Inflammatory macrophage treated with lipopolysaccharide for 4 hours (primary cell): ENCODE measurements around the gene ZNF846.
A peak's percentile ranks its signal among the peaks of the same experiment; 100 is the strongest.
"Not testable (repeated sequence)": the region's sequence is repeated elsewhere in the genome, so short reads cannot be mapped to it uniquely, and the experiment has no call there.

Source experiments
- DNase-seq: peaks from one replicate; pipeline ENCODE4 v3.0.0-alpha.2; 2020

ZNF846 gene

DNA sequence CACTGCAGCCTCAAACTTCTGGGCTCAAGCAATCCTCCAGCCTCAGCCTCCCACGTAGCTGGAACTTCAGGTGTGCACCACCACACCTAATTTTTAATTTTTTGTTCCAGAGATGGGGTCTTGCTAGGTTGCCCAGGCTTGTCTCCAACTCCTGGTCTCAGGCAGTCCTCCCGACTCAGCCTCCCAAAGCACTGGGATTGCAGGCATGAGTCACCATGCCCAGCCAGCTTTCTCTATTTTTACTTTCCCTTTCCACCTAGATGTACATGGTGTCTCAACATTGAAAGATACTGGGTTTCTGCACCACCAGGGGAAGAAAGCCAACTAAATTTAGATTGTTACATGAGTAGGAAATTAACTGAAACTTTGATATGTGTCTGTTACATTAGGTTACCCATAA, 13.8 kb upstream of the ZNF846 start:
- peak; percentile 80 for DNase-seq

DNA sequence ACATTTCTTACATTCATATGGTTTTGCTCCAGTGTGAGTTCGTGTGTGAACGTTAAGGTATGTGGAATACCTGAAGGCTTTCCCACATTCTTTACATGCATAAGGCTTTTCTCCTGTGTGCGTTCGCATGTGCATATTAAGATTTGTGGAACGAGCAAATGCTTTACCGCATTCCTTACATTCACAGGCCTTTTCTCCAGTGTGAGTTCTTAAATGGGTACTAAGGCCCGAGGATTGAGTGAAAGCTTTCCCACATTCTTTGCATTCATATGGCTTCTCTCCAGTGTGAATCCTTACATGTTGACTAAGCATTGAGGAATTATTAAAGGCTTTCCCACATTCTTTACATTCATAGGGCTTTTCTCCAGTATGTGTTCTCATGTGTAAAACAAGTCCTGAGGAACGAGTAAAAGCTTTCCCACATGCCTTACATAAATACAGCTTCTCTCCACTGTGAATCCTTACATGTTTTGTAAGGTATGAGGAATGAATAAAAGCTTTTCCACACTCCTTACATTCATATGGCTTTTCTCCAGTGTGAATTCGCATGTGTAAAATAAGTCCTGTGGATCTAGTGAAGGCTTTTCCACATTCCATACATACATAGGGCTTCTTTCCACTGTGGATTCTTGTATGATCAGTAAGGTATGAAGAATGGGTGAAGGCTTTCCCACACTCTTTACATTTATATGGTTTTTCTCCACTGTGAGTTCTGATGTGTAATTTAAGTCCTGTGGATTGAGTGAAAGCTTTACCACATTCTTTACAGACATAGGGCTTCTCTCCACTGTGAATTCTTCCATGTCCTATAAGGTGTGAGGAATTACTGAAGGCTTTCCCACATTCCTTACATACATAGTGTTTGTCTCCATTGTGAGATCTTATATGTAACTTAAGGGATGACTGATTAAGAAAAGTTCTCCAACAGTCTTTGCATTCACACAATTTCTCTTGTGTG, 10.7 kb downstream of the ZNF846 start:
- no peak for DNase-seq

DNA sequence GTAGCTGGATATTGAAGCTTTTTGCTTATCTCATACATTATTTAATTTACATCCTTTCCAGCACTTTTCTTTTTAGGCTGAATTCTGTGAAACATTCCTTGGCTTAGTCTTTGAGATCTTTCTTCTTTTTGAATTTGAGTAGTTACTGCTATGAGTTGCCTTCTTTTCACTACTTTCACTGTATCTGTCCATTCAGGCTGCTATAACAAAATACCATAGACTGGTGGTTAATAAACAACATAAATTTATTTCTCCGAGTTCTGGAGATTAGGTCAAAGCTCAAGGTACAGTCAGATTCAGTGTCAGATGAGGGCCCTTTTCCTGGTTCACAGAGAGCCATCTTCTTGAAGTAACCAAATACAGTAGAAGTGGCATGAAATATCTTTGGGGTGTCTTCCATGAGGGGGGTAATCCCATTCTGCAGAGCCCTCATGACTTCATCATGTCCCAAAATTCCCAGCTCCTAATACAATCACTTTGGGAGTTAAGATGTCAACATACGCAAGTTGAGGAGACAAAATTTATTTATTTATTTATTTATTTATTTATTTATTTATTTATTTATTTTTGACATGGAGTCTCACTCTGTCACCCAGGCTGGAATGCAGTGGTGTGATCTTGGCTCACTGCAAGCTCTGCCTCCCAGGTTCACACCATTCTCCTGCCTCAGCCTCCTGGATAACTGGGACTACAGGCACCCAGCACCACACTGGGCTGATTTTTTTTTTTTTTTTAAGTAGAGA, 15.7 kb downstream of the ZNF846 start:
- no peak for DNase-seq

DNA sequence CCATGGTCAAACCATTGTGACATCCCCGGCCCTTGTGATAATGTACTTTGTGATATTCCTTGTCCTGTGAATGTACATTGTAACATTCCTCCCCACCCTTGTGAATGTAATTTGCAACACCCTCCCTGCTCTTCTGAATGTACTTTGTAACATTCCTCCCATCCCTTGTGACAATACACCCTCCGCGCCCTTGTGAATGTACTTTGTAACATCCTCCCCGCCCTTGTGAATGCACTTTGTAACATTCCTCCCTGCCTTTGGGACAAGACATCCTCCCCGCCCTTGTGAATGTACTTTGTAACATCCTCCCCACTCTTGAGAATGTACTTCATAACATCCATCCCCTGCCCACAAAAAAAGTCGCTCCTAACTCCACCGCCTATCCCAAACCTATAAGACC, 17.1 kb downstream of the ZNF846 start:
- no peak for DNase-seq

DNA sequence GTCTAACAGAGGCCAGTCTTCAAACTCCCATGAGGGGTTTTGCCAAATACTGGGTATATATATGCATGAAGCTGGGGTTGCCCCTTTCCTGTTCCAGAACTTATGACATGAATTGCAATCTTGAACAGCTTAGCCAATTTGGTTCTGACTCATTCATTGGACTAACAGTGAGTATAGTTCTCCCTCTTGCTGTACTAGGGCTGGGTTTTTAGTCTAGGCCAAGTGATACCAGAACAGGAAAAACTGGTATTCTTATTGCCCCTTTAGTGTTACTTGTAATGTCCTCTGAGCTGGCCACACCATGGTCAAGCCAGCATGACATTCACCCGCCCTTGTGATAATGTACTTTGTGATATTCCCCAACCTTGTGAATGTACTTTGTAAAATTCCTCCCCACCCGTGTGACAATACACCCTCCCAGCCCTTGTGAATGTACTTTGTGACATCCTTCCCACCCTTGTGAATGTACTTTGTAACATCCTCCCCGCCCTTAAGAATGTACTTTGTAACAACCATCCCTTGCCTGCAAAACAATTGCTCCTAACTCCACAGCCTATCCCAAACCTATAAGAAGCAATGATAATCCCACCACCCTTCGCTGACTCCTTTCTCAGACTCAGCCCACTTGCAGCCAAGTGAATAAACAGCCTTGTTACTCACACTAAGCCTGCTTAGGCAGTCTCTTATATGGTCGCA, 26.9 kb downstream of the ZNF846 start:
- DNase-seq: no peak

DNA sequence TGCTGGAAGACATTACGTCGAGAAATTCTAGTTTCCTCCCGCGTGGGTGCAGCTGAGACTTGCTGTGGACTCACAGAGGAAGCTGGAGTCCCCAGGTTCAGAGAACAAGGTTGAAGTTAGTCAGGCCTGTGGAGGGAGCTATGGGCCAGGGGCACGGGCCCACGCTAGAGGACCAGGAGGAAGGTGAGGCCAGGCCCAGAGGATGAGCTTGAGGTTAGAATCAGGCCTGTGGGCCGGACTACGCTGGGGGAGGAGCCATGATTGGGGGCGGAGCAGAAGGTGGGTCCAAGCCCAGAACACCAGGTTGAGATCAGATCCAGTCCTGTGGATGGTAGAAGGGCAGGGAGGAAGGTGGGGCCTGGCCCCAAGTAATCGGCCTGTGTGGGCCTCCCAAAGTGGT, 32.6 kb downstream of the ZNF846 start:
- DNase-seq: no peak

DNA sequence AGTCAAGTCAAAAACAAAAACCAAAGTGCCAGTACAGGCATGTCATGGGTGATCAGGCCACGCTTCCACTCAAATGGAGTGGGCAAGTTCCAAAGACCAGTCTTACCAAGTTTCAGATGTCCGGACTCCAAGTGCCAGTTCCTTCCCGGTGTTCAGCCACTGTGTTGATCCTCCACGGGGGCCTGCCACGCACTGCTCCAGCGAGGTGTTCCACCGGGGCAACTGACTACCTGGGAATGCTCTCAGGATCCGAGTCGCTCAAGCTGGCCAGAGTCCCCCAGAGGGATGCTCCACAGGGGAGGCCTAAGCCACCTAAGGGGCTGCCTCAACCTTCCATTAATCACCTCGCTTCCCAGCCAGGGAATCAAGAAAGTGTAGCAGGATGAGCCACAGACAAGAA, 38.5 kb downstream of the ZNF846 start:
- not testable (repeated sequence) for DNase-seq

DNA sequence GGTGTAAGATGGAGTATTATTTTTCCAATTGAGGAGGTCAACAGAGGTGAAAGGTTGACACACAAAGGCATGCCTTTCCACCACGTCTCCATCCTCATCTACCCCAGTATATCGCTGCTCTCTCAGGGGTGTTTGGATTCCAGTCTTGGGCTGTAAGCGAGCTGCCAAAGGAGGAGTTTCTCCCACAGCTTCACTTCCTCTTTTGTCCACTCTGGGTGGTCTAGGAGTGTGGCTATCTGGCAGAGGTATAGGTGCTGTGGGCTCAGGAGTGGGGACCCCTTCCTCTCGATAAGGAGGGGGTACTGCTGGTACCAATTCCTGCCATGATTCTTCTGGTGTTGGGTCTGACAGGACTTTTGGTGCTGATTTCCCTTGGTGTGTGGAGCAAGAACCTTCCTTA, 39.4 kb downstream of the ZNF846 start:
- no peak for DNase-seq

DNA sequence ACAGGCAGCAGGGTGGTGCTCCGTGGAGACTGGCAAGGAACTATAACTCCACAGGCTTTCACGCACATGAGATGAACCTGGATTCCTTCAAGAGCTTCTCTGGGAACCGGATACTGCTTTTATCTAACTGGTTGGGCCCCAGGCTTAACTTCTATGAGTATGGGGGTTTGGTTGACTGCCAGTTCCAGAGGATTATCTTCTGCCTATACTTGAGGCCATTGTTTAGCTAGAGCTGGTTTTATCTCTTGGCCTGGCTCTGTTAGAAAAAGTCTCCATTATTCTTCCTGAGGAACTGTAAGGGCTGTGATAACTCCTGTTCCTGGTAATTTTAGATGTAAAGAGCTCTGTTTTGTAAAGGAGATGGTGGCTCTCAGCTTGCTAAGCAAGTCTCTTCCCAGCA, 40.9 kb downstream of the ZNF846 start:
- DNase-seq: no peak

DNA sequence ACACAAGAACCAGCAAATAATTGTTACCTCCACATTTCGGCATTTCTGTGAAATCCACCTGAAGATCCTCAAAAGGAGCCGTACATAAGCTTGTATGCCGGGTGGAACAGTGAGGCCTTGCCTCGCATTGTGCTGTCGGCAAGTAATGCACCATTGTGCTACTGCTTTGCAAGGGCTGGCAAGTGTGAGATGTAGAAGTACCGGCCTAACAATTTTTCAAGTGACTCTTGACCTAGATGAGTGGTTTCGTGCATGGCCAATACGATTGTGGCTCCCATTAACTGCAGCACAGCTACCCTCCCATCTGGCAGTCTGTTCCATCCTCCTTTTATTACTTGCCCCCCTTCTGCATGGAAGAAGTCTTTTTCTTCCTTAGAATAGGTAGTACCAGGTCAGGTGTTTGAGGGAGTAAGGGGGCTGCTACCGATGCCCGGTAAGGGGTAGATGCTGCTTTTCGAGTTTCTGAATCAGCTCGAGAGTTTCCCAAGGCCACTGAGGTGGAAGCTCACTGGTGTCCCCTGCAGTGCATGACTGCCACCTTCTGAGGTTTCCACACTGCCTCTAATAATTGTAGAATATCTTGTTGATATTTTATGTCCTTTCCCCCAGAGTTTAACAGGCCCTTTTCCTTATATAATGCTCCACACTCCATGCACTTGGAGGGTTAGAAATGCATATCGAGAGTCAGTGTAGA, 42.9 kb downstream of the ZNF846 start:
- not testable (repeated sequence) for DNase-seq

DNA sequence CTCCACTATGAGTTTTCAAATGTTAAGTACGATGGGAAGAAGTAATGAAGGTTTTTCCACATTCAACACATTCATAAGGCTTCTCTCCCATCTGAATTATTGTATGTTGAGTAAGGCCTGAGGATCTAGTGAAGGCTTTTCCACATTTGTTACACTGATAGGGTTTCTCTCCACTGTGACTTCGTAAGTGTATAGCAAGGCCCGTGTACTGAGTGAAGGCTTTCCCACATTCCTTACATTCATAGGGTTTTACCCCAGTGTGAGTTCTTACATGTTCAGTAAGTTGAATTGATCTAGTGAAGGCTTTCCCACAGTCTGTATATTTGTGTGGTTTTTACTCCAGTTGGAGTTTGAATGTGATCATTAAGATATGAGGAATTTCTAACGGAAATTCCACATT, 44.4 kb downstream of the ZNF846 start:
- DNase-seq: no peak

DNA sequence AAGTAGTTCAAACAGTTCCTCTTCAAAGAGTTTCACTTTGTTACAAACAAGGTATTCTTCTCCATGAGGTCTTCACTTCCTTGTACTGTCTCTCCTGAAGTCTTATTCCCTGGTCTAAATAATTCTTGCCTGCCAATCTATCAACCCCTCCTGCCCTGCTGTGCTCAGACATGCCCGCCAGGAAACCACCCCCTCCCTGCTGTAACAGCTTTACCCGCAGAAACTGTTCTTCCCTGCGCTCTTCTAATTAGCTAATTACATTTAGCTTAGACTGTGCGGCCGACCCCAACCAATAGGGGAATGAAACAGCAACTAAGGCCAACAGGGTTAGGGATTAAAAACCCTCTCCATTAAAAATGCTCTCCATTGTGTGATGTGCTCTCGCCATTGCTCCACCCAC, 46.7 kb downstream of the ZNF846 start:
- peak; percentile 8 for DNase-seq

DNA sequence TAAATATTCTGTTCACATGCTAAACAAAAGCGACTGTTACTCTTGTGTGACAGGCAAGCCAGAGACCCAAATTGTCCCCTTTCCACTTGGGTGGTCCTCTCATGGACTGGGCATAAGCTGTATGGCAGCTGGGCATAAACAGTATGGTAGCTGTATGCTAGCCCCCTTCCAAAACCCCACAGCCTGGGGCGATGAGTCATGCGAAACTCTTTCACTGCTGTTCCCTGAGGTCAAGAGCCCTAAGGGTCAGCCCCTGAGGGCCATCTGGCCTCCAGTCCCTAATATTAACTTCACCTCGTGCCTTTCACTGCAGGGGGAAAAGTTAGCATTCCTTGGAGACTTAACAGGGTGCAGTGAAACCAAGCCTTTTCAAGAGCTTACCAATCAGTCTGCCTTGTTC, 48.0 kb downstream of the ZNF846 start:
- no peak for DNase-seq

DNA sequence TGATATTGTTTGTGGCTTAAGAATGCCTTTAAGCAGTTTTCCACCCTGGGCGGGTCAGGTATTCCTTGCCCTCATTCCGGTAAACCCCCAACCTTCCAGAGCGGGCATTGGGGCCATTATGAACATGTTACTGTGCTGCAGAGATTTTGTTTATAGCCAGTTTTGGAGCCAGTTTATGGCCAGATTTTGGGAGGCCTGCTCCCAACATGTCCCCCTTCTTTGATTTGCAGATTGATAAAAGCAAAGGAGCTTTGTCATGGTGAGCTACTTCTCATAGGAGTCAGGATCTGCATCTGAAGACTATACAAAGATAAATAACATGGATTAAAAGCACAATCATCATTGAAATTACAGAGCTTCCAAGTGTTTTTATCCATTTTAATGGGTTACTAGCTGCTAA, 56.7 kb downstream of the ZNF846 start:
- DNase-seq: no peak

DNA sequence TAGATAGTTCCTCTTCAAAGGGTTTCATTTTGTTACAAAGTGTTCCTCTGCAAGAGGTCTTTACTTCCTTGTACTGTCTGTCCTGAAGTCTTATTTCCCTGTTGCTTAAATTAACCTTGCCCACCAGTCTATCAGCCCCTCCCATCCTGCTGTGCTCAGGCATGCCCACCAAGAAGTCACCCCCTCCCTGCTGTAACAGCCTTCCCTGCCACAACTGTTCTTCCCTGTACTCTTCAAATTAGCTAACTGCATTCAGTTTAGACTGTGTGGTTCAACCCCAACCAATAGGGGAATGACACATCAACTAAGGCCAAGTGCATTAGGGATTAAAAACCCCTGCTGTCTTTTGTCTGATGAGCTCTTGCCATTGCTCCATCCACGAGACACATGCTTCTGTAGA, 59.2 kb downstream of the ZNF846 start:
- DNase-seq: peak; percentile 17

DNA sequence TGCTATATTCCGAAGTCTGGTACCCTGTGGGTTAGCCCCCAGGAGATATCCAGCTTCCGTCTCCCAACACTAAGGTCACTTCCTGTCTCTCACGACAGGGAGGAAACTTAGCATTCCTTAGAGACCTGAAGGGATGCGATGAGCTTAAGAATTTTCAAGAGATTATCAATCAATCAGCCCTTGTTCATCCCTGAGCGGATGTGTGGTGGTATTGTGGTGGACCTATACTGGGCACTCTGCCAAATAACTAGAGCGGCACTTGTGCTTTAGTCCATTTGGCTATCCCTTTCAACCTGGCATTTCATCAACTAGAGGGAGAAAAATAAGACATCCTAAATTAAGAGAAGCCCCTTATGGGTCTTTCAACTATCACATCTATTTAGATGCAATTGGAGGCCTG, 62.7 kb downstream of the ZNF846 start:
- no peak for DNase-seq

DNA sequence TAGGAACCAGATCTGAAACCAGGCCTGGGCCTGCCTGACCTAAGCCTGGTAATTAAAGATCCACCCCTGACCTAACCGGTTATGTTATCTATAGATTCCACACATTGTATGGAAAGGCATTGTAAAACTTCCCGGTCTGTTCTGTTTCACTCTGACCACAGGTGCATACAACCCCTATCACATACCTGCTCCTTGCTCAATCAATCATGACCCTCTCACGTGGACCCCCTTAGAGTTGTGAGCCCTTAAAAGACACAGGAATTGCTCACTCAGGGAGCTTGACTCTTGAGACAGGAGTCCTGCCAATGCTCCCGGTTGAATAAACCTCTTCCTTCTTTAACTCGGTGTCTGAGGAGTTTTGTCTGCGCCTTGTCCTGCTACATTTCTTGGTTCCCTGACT, 66.4 kb downstream of the ZNF846 start:
- no peak for DNase-seq
